Activated CD4-positive, alpha-beta memory T cell treated with anti-CD3 and anti-CD28 coated beads, Interleukin-2, amount 10 ng/mL, durations not matched to agents 7 days and 5 days (primary cell): ENCODE measurements around the gene PTPRM. TPM values are rescaled to one million over a fixed set of nuclear protein-coding genes. Genes with fewer than 3 reads are reported as not detected.
"Not testable (repeated sequence)": the region's sequence is repeated elsewhere in the genome, so short reads cannot be mapped to it uniquely, and the experiment has no call there.

Source experiments
- CTCF ChIA-PET: fragments of 350-600 bp; sonication (Branson Sonifier 250); formaldehyde crosslinking; loops from one replicate; lab custom pipeline; 2021; ENCODE audit warnings: antibody characterized with exemption, inconsistent platforms; lab: Charles Lee
- POLR2A ChIA-PET: fragments of 350-600 bp; sonication (Branson Sonifier 250); formaldehyde crosslinking; loops from one replicate; lab custom pipeline; 2021; ENCODE audit warnings: antibody characterized with exemption; lab: Charles Lee
- DNase-seq: peaks from one replicate; pipeline ENCODE4 v3.0.0-alpha.2; 2020
- H3K27ac Mint-ChIP-seq: one replicate; pipeline ENCODE4 v1.8.0; 2021; ENCODE audit warnings: mild to moderate bottlenecking, mixed read lengths
- H3K27me3 Mint-ChIP-seq: one replicate; pipeline ENCODE4 v1.8.0; 2021; ENCODE audit warnings: mixed read lengths
- H3K36me3 Mint-ChIP-seq: one replicate; pipeline ENCODE4 v1.8.0; 2021; ENCODE audit warnings: low read depth, mixed read lengths
- H3K4me1 Mint-ChIP-seq: one replicate; pipeline ENCODE4 v1.8.0; 2021; ENCODE audit warnings: mixed read lengths
- H3K4me3 Mint-ChIP-seq: one replicate; pipeline ENCODE4 v1.8.0; 2021; ENCODE audit warnings: mild to moderate bottlenecking, mixed read lengths
- H3K9me3 Mint-ChIP-seq: one replicate; pipeline ENCODE4 v1.8.0; 2021; ENCODE audit warnings: mixed read lengths
- total RNA-seq, 2 experiments: library from RNA; stranded (reverse); gene quantifications; one replicate each; pipeline ENCODE4 v1.2.3, GENCODE V29; 2021

The PTPRM gene
- total RNA-seq, 2 experiments from 2014 or later, result 9.3 to 12.3 TPM

DNA sequence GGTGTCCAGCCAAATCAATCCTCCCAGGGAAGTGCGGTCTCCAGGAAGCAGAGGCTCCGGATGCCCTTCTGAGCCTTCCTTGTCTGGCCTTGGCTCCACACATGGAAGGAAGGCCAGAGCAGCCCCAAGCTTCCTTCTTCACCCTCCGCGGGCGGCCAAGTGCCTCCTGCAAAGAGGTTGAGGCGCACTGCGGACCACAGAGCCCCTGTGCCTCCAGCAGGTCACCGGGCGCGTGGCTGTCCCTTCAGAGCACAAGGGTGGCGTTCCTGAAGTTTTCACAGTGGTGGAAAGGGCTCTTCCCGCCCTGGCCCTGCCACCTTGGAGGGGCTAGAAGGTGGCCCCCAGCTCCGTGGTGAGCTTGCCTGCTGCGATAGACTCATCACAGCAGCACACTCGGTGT lies 866.2 kb downstream of the PTPRM start:
- Mint-ChIP-seq H3K4me1 (no peaks in the 10 kb centered on the region), H3K27ac (no peak overlapping the region), H3K4me3 (no peak overlapping the region), H3K36me3 (no peaks in the 10 kb centered on the region), H3K27me3 (no peaks in the 10 kb centered on the region), H3K9me3 (no peaks in the 10 kb centered on the region)
- DNase-seq, result no peak
- ChIA-PET POLR2A (no interaction called here), CTCF (no interaction called here)

DNA sequence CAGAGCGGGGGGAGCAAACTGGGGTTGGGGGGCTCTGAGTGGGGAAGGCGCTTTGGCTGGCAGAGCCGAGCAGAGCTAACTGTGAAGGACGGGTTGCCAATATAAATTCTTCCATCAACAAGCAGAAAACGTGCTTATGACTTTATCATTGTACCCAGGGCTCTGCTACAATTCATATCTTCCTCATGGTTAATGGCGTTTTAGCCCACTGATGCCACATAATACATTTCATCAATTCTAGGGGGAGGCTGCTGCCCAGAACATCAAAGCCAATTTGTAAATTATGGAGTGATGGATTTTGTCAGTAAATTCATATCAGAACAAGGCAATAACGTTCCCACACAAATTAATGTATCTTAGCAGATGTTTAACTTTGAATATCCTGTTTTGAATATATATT lies 866.7 kb downstream of the PTPRM start:
- ChIA-PET CTCF (no interaction called here), POLR2A (no interaction called here)
- Mint-ChIP-seq H3K4me1 (no peaks in the 10 kb centered on the region), H3K27me3 (no peaks in the 10 kb centered on the region), H3K27ac (no peak overlapping the region), H3K9me3 (no peaks in the 10 kb centered on the region), H3K36me3 (no peaks in the 10 kb centered on the region), H3K4me3 (no peak overlapping the region)
- DNase-seq, result no peak

DNA sequence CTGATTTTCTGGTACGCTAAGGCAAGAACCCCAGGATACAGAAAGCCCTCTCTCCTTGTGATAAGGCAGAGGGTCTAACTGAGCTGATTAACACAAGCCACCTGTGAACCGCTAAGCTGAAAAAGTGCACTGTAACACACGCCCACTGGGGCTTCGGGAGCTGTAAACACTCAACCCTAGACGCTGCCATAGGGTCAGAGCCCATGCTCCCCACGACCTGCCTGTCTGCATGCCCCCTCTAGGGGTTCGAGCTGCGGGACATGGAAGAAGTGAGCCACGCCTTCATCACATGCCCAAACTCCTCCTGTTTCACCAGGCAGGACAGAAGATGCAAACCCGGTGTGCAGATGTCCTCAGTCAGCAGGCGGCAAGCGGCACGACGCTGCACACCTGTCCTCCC lies 868.3 kb downstream of the PTPRM start:
- Mint-ChIP-seq H3K9me3 (no peaks in the 10 kb centered on the region), H3K27ac (no peak overlapping the region), H3K36me3 (no peaks in the 10 kb centered on the region), H3K4me1 (no peaks in the 10 kb centered on the region), H3K27me3 (no peaks in the 10 kb centered on the region), H3K4me3 (no peak overlapping the region)
- no peak for DNase-seq
- POLR2A ChIA-PET, result no interaction called here
- CTCF ChIA-PET, result no interaction called here

DNA sequence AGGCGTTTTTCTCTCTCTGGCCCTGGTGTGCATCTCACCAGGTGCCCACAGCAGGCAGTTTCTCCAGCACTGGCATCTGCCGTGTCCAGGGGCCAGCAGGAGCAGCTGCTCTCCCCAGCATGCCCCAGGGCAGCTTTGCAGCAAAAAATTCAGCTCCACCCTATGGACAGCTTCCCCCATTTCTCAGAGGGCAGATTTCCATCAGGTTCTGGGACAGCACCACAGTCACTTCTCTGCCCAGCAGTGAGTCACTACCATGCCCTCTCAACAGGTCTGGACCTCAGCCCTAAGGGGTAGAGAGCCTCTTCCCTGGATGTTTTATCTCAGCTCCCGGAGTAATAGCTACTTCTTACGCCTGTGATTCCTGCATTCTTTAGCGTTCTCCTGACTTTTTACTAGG lies 871.9 kb downstream of the PTPRM start:
- Mint-ChIP-seq H3K4me1 (no peaks in the 10 kb centered on the region), H3K36me3 (no peaks in the 10 kb centered on the region), H3K9me3 (no peaks in the 10 kb centered on the region), H3K4me3 (no peak overlapping the region), H3K27ac (no peak overlapping the region), H3K27me3 (no peaks in the 10 kb centered on the region)
- ChIA-PET CTCF (no interaction called here), POLR2A (no interaction called here)
- DNase-seq, result no peak

DNA sequence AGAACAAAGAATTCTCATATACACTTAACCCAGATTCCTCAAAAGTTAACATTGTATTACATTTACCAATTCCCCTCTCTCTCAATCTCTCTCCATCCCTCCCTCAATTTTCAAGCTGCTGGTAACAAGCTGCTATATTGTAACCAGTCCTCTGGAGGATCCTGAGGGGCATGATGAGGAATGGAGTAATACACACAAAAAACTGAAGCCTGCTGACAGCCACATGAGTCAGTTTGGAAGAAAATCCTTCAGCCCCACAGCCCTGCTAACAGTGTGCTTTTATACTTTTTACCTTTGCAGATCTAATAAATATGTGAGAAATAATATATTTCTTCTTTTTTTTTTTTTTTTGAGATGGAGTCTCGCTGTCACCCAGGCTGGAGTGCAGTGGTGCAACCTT lies 876.4 kb downstream of the PTPRM start:
- Mint-ChIP-seq H3K36me3 (no peaks in the 10 kb centered on the region), H3K4me3 (no peak overlapping the region), H3K27ac (no peak overlapping the region), H3K4me1 (no peaks in the 10 kb centered on the region), H3K27me3 (no peaks in the 10 kb centered on the region), H3K9me3 (no peaks in the 10 kb centered on the region)
- CTCF ChIA-PET, result no interaction called here
- DNase-seq, result no peak
- POLR2A ChIA-PET, result no interaction called here

DNA sequence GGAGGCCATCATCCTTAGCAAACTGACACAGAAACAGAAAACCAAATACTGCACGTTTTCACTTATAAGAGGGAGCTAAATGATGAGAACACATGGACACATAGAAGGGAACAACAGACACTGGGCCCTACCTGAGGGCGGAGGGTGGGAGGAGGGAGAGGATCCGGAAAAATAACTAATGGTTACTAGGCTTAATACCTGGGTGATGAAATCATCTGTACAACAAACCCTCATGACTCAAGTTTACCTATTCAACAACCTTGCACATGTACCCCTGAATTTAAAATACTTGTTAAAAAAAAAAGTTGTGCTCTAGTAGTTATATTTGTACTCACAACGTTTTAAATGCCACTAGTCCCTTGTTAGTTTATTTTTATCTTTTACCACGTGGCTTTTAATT lies 879.8 kb downstream of the PTPRM start:
- H3K4me3 Mint-ChIP-seq, CTCF ChIA-PET, POLR2A ChIA-PET, H3K36me3 Mint-ChIP-seq, H3K27ac Mint-ChIP-seq, H3K27me3 Mint-ChIP-seq, H3K4me1 Mint-ChIP-seq, DNase-seq, H3K9me3 Mint-ChIP-seq: not testable (repeated sequence)

DNA sequence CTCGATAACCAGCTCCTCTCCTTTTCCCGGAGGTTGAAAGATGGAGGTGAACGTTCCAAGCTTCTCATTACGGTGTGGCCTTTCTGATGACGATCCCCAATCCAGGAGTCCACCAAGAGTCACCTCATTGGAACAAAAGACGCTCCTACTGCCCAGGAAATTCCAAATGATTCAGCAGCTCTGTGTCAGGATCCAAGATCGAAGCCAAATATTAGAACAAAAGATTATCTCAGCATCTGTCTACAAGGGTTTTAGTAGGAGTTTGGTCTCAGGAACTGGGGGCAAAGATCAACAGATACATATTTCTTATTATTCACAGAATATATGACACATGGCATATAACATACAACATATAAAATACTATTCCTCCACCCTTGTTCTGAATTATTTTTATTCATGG lies 881.0 kb downstream of the PTPRM start:
- H3K4me1 Mint-ChIP-seq, result no peaks in the 10 kb centered on the region

DNA sequence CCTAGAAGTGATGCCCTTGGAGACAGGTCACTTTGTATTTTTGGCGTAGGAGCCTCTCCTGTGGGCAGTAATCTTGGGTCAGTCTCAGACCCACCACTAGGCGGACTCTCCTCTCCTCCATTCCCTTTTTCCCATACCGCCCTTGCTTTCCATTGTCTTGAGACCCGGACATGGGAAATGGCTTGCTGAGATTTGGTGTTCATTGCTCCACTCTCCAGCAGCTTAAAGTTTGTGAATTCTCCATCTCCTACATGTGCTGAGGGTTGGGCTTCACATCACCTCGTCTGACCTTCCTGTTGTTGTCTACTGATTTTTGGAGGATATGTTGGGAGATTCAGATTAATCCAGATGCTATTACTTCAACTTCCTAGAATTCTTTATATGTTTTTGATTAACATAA lies 882.9 kb downstream of the PTPRM start:
- H3K27ac Mint-ChIP-seq, result no peak overlapping the region
- no peaks in the 10 kb centered on the region for H3K4me1 Mint-ChIP-seq
- ChIA-PET POLR2A (no interaction called here), CTCF (no interaction called here)
- no peak for DNase-seq
- no peaks in the 10 kb centered on the region for H3K36me3 Mint-ChIP-seq
- H3K27me3 Mint-ChIP-seq, result no peaks in the 10 kb centered on the region
- no peaks in the 10 kb centered on the region for H3K9me3 Mint-ChIP-seq
- no peak overlapping the region for H3K4me3 Mint-ChIP-seq

More for the DNA sequence above, 881.0 kb downstream of the PTPRM start:
- Mint-ChIP-seq H3K36me3 (no peaks in the 10 kb centered on the region), H3K27ac (no peak overlapping the region), H3K4me3 (no peak overlapping the region), H3K9me3 (no peaks in the 10 kb centered on the region), H3K27me3 (no peaks in the 10 kb centered on the region)
- CTCF ChIA-PET, result no interaction called here
- POLR2A ChIA-PET, result no interaction called here
- DNase-seq, result no peak

DNA sequence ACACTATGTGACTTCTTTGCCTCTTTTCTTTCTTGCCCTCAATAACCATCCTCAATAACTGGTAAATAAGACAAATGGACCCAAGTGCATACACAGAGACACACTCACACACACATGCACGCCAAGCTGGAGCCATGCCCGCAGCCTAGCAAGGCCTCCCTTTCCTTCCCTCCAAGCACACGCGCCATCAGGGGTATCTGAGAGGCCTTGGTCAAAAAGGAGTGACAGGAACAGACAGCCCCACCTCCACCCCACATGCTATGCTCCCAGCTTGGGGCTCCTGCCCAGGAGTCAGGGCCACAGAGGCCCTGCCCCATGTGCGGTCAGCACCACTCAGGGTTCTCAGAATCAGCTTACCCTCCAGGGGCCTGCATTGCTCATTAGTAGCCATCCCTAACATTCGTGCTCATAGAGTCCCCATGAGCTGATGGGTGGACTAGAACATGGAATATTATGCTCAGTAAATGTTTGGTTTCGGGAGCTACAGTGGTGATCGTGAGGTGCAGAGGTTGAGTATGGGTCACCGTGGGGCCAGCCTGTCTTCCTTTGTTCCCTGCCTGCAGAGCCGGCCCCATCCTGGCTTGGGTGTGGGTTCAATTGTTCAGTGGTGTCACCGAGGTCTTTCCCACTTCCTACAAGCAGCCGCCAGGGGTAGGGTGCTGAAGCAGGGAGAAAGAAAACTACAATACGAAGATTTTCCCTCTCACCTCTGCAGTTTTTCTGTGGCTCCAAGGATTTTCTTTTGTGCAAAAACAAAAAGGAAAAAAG lies 884.0 kb downstream of the PTPRM start:
- Mint-ChIP-seq H3K27ac (no peak overlapping the region), H3K9me3 (no peaks in the 10 kb centered on the region), H3K27me3 (no peaks in the 10 kb centered on the region), H3K4me3 (no peak overlapping the region), H3K4me1 (no peaks in the 10 kb centered on the region), H3K36me3 (no peaks in the 10 kb centered on the region)
- no peak for DNase-seq
- CTCF ChIA-PET, result no interaction called here
- POLR2A ChIA-PET, result no interaction called here

DNA sequence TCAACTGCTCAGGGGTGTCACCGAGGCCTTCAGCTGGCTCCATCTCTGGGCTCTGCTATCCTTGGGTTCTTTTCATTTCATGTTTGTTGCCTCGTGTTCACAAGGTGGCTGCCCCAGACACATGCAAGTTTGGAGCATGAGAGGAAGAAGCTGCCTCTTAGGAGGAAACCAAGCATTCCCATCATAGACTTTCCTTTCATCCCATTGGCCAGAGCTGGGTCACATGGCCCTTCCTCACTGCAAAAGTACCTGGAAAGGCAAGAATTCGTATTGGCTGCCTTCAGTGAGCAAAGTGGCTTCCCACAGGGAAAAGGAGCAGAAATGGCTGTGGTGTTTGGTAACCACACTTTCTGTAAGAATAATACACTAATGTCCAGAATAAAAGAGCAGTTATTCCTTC lies 886.4 kb downstream of the PTPRM start:
- CTCF ChIA-PET, result no interaction called here
- Mint-ChIP-seq H3K27me3 (no peaks in the 10 kb centered on the region), H3K9me3 (no peaks in the 10 kb centered on the region), H3K4me1 (no peaks in the 10 kb centered on the region), H3K27ac (no peak overlapping the region), H3K4me3 (no peak overlapping the region), H3K36me3 (no peaks in the 10 kb centered on the region)
- no peak for DNase-seq
- POLR2A ChIA-PET, result no interaction called here

DNA sequence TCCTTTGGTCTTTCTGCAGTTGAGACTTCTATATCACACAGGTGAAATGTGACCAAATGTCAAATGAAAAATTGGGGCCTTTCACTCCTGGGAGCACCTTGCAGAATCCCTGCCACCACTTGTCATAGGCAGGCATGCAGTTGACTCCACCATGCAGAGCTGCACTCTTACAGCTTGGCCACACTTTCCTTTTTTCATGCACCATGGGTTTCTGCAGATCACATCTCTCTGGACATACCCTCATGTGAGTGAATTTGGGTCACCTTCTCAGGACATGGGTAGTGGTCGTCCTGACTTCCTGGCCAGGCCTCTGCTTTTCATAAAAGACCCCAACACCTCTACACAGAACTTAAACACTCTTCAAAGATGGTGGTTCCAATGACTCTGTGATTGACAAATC lies 887.0 kb downstream of the PTPRM start:
- CTCF ChIA-PET, result no interaction called here
- Mint-ChIP-seq H3K27ac (no peak overlapping the region), H3K9me3 (no peaks in the 10 kb centered on the region), H3K36me3 (no peaks in the 10 kb centered on the region), H3K4me3 (no peak overlapping the region), H3K27me3 (no peaks in the 10 kb centered on the region), H3K4me1 (no peaks in the 10 kb centered on the region)
- POLR2A ChIA-PET, result no interaction called here
- no peak for DNase-seq

DNA sequence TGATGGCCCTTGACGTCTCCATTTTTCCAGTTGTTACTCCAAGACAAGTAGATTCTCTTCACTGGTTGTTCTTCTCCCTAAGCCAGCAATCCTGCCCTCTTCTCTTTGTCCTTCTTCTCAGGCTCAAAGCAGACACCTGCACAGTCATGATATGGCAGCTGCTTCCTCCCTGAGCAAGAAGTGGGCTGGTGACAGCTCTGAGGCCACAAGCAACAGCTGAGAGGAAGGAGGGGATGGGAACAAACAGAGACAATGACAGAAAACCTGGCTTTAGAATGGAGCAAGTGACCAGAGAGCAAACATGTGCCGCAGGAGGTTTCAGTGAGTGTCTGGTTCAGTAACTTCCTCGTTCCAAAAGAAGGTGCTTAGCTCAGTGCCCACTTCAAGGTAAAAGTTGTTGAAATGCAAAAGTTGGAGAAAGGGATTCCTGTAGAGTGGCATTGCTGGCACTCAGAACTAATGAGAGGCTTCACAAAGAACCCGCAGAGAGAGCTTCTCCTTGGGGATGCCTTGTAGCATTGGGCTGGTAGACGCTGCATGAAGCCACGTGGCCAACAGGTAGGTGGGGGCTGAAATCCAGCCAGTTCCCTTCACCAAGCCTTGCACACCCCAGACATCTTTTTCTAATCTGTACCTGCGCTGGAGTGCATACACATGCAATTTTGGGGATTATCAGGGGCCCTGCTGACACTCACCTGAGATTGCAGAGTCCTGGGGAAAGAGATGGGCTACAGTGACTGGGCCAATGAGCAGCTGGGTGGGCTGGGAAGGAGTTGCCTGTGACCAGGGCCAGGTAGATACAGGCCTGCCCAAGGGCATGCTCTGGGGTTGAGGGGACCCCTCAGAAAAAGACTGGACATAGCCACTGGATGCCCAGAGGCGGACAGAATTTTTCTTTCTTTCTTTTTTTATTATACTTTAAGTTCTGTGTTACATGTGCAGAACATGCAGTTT lies 888.8 kb downstream of the PTPRM start:
- Mint-ChIP-seq H3K4me1 (no peaks in the 10 kb centered on the region), H3K9me3 (no peaks in the 10 kb centered on the region), H3K36me3 (no peaks in the 10 kb centered on the region), H3K4me3 (no peak overlapping the region), H3K27me3 (no peaks in the 10 kb centered on the region), H3K27ac (no peak overlapping the region)
- CTCF ChIA-PET, result no interaction called here
- POLR2A ChIA-PET, result no interaction called here
- no peak for DNase-seq
